ENCODE data around the gene DENND1A.

DNA sequence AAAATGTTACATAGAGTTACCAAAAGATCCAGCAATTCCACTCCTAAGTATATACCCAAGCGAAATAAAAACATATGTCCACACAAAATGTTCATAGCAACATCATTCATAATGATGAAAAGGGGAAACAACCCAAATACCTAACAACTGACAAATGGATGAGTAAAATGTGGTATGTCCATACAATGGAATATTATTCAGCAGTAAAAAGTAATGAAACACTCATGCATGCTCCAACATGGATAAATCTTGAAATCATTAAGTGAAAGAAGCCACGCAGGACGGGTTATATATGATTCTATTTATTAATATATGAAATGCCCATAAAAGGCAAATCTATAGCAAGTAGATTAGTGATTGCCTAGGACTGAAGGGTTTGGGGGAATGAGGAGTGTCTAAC, 6.0 kb downstream of the DENND1A start:
- TF ChIP-seq CTCF (IDR thresholded peaks at IDR 0.05) (no peak), EZH2 (IDR thresholded peaks at IDR 0.05) (no peak), EZH2phosphoT487 (IDR thresholded peaks at IDR 0.05) (no peak)
